Ishikawa (cell line): ENCODE results near the gene ACAD11.

Source experiments
- CREB1 ChIP-seq: IDR thresholded peaks from 2 replicates; pipeline ENCODE4 v1.6.1; 2012; ENCODE audit warnings: low read depth
- MAX ChIP-seq: IDR thresholded peaks from 2 replicates; pipeline ENCODE4 v1.6.1; 2012
- TAF1 ChIP-seq: IDR thresholded peaks from 2 replicates; pipeline ENCODE4 v1.6.1; 2012; ENCODE audit warnings: low read depth, mild to moderate bottlenecking
- USF1 ChIP-seq: IDR thresholded peaks from 2 replicates; pipeline ENCODE4 v1.6.1; 2012

- no peak for TF ChIP-seq USF1
- TF ChIP-seq TAF1 = no peak
- TF ChIP-seq MAX = no peak
- no peak for TF ChIP-seq CREB1
Observed at GRCh38 chr3:132622148-132622547, 37.5 kb downstream of the ACAD11 start.
